IMR-90 (cell line): ENCODE results near the gene TNS2. TPM values are rescaled to one million over a fixed set of nuclear protein-coding genes. Genes with fewer than 3 reads are reported as not detected.
"Not testable (repeated sequence)": the region's sequence is repeated elsewhere in the genome, so short reads cannot be mapped to it uniquely, and the experiment has no call there.

ENCODE experiments used
- ATAC-seq: fragments of 200-7000 bp; cut with Tn5 transposase; 2 replicates; pipeline ENCODE4 v1.9.1; 2020; ENCODE audit warnings: low read depth, mild to moderate bottlenecking, moderate library complexity
- BruUV-seq: library from RNA; stranded (reverse); fragments of 400-500 nt; replicated peaks from 2 replicates; lab custom pipeline; 2021; lab: Mats Ljungman, UMichigan
- CTCF ChIA-PET: fragments of 300-600 bp; formaldehyde crosslinking; extraction: SDS; loops from one replicate; lab custom pipeline; 2021; ENCODE audit warnings: antibody characterized with exemption; lab: Yijun Ruan, JAX
- POLR2A ChIA-PET: fragments of 300-600 bp; sonication (Branson Sonifier 250); formaldehyde crosslinking; loops from one replicate; lab custom pipeline; 2022; ENCODE audit warnings: antibody characterized with exemption; ENCODE audit not compliant: unreplicated experiment; lab: Charles Lee
- DNase-seq: peaks from one replicate; pipeline ENCODE4 v3.0.0; 2013
- H2AFZ ChIP-seq: replicated peaks from 2 replicates; pipeline ENCODE3; 2013; ENCODE audit warnings: low read length, mild to moderate bottlenecking; ENCODE audit not compliant: poor library complexity
- H2AK5ac ChIP-seq: 2 replicates; pipeline ENCODE4 v1.6.1; 2013; ENCODE audit warnings: low read depth, low read length, inconsistent platforms
- H2AK9ac ChIP-seq: replicated peaks from 2 replicates; pipeline ENCODE3; 2013; ENCODE audit warnings: mild to moderate bottlenecking, low read depth, low read length, moderate library complexity; ENCODE audit not compliant: poor library complexity
- H2BK120ac ChIP-seq: 2 replicates; pipeline ENCODE4 v1.6.1; 2013; ENCODE audit warnings: low read depth, low read length, inconsistent platforms
- H2BK15ac ChIP-seq: 3 replicates; pipeline ENCODE4 v1.6.1; 2013; ENCODE audit warnings: low read depth, low read length, inconsistent platforms
- H2BK20ac ChIP-seq: 2 replicates; pipeline ENCODE4 v1.6.1; 2013; ENCODE audit warnings: low read depth, mild to moderate bottlenecking, inconsistent platforms, low read length, moderate library complexity
- H2BK5ac ChIP-seq: 2 replicates; pipeline ENCODE4 v1.6.1; 2013; ENCODE audit warnings: mild to moderate bottlenecking, low read depth, low read length, inconsistent platforms; ENCODE audit not compliant: poor library complexity, severe bottlenecking
- H3K14ac ChIP-seq: replicated peaks from 2 replicates; pipeline ENCODE4 v1.6.1; 2013; ENCODE audit warnings: low read depth, low read length, inconsistent platforms
- H3K18ac ChIP-seq: 2 replicates; pipeline ENCODE4 v1.6.1; 2013; ENCODE audit warnings: low read depth, low read length, control low read depth
- H3K23ac ChIP-seq: 2 replicates; pipeline ENCODE4 v1.6.1; 2013; ENCODE audit warnings: low read depth, low read length, inconsistent platforms
- H3K27ac ChIP-seq: 2 replicates; pipeline ENCODE4 v1.5.1; 2013; ENCODE audit warnings: mild to moderate bottlenecking, control low read depth, low read length; ENCODE audit not compliant: insufficient read depth
- H3K27me3 ChIP-seq: 2 replicates; pipeline ENCODE4 v1.6.1; 2013; ENCODE audit warnings: low read length; ENCODE audit not compliant: control insufficient read depth, insufficient read depth
- H3K36me3 ChIP-seq: 2 replicates; pipeline ENCODE4 v1.6.1; 2013; ENCODE audit warnings: low read length, mixed read lengths; ENCODE audit not compliant: control insufficient read depth, insufficient read depth
- H3K4ac ChIP-seq: 2 replicates; pipeline ENCODE4 v1.6.1; 2013; ENCODE audit warnings: low read depth, low read length, inconsistent platforms
- H3K4me1 ChIP-seq: 2 replicates; pipeline ENCODE4 v1.6.1; 2013; ENCODE audit warnings: low read length, mixed read lengths; ENCODE audit not compliant: control insufficient read depth, insufficient read depth
- H3K4me2 ChIP-seq: 2 replicates; pipeline ENCODE4 v1.6.1; 2013; ENCODE audit warnings: low read depth, mild to moderate bottlenecking, control low read depth, low read length, moderate library complexity
- H3K4me3 ChIP-seq: 2 replicates; pipeline ENCODE4 v1.5.1; 2013; ENCODE audit warnings: low read depth, mild to moderate bottlenecking, control low read depth, low read length, moderate library complexity; ENCODE audit not compliant: insufficient read depth
- H3K56ac ChIP-seq: 2 replicates; pipeline ENCODE4 v1.6.1; 2013; ENCODE audit warnings: low read length, inconsistent platforms; ENCODE audit not compliant: insufficient read depth; ENCODE audit errors: extremely low read depth
- H3K79me1 ChIP-seq, 2 experiments: 2 replicates each; pipeline ENCODE4 v1.6.1; 2013; ENCODE audit warnings: low read length in 2 of 2, inconsistent platforms in 1 of 2, low read depth in 1 of 2
- H3K9ac ChIP-seq: 2 replicates; pipeline ENCODE4 v1.6.1; 2013; ENCODE audit warnings: low read depth, low read length, control low read depth
- H3K9me1 ChIP-seq: 2 replicates; pipeline ENCODE4 v1.6.1; 2013; ENCODE audit warnings: low read length, inconsistent platforms; ENCODE audit not compliant: insufficient read depth
- H3K9me3 ChIP-seq: 2 replicates; pipeline ENCODE4 v1.6.1; 2013; ENCODE audit warnings: low read length; ENCODE audit not compliant: control insufficient read depth, insufficient read depth
- H4K20me1 ChIP-seq: 2 replicates; pipeline ENCODE4 v1.6.1; 2013; ENCODE audit warnings: low read length, inconsistent platforms; ENCODE audit not compliant: insufficient read depth
- H4K5ac ChIP-seq: 2 replicates; pipeline ENCODE4 v1.6.1; 2013; ENCODE audit warnings: mild to moderate bottlenecking, low read depth, low read length, control low read depth
- H4K8ac ChIP-seq, 2 experiments: 2 replicates each; pipeline ENCODE4 v1.6.1; 2013; ENCODE audit warnings: low read depth in 2 of 2, low read length in 2 of 2, control low read depth in 1 of 2, inconsistent platforms in 1 of 2
- H4K91ac ChIP-seq: 2 replicates; pipeline ENCODE4 v1.6.1; 2013; ENCODE audit warnings: low read depth, low read length, inconsistent platforms; ENCODE audit not compliant: insufficient read depth
- WGBS, 2 experiments: methylation state at CpG; one replicate each; pipeline versions ENCODE4 v1.1.5 to v1.1.7; 2013; ENCODE audit warnings: missing lambda C conversion rate in 2 of 2; ENCODE audit not compliant: insufficient read length in 1 of 2; ENCODE audit errors: extremely low coverage in 2 of 2; 5-methylcytosine and 5-hydroxymethylcytosine counted together
- dilution Hi-C: fragments of 300-500 bp; cut with HindIII; formaldehyde crosslinking; loops from one replicate; pipeline ENCODE4 v1.14.3; 2018; ENCODE audit warnings: low sequenced_read_pairs; ENCODE audit not compliant: unreplicated experiment
- in situ Hi-C: fragments of 300-500 bp; cut with MboI; formaldehyde crosslinking; loops from 3 replicates; pipeline ENCODE4 v1.14.3; 2019; ENCODE audit warnings: low sequenced_read_pairs, inconsistent platforms, mixed read lengths
- intact Hi-C: fragments of 100-400 bp; cut with micrococcal nuclease; formaldehyde crosslinking; loops from 2 replicates; pipeline ENCODE4 v1.10.0; 2022
- polyA plus RNA-seq, 3 experiments: library from polyadenylated mRNA; depleted of rRNA; stranded (reverse); fragments of >200 nt; gene quantifications; 2 replicates each; pipeline ENCODE4 v1.2.3, GENCODE V29; 2012; ENCODE audit warnings: low replicate concordance in 1 of 3
- total RNA-seq: library from RNA; depleted of rRNA; stranded (reverse); fragments of >200 nt; gene quantifications from 2 replicates; pipeline ENCODE4 v1.2.3, GENCODE V29; 2012

Gene TNS2
- total and polyA plus RNA-seq, 2 of the 4 experiments (the other 2 are of a cell fraction), result 10.4 to 67.2 TPM

DNA sequence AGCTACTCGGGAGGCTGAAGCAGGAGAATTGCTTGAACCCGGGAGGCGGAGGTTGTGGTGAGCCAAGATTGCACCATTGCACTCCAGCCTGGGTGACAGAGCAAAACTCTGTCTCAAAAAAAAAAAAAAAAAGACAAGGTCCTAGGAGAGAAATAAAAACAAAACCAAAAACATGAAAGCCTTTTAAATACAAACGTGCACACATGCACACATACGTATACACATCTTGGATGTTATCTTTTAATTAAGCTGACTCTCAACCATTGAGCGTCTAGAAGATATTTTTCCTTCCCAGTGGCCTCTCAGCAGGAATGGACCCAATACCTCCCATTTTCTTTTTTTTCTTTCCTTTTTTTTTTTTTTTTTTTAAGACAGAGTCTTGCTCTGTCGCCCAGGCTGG lies 62.6 kb downstream of the TNS2 start:
- H3K79me1 ChIP-seq, BruUV-seq, H3K4me2 ChIP-seq, H3K4me1 ChIP-seq, in situ Hi-C loops, dilution Hi-C loops, H3K27ac ChIP-seq, H3K4ac ChIP-seq, H4K8ac ChIP-seq, ATAC-seq, H2BK15ac ChIP-seq, H3K23ac ChIP-seq, CTCF ChIA-PET, H4K91ac ChIP-seq, H3K18ac ChIP-seq, H3K36me3 ChIP-seq, H3K9me1 ChIP-seq, H3K14ac ChIP-seq, H3K56ac ChIP-seq, H4K20me1 ChIP-seq, POLR2A ChIA-PET, H3K9me3 ChIP-seq, H2AFZ ChIP-seq, H3K9ac ChIP-seq, H2BK120ac ChIP-seq, H2AK9ac ChIP-seq, intact Hi-C loops, H2BK20ac ChIP-seq, H3K4me3 ChIP-seq, H2AK5ac ChIP-seq, DNase-seq, H4K5ac ChIP-seq, H3K27me3 ChIP-seq, H2BK5ac ChIP-seq: not testable (repeated sequence)
- 100% methylated on average over 1 of the region's 7 CpGs; no CpG with 5 or more reads in 1 of the 2 experiments for WGBS, 2 experiments
